Muscle layer of colon (tissue), 2 donors: ENCODE data around the gene DCLK1.

Experiments used
- H3K27ac ChIP-seq: one replicate; pipeline ENCODE4 v1.7.0; 2013; ENCODE audit warnings: low read depth, mild to moderate bottlenecking, low read length, moderate library complexity
- H3K27me3 ChIP-seq, 2 donors: one replicate each; pipeline ENCODE4 v1.7.0; 2013; ENCODE audit warnings: low read length in 2 of 2, mild to moderate bottlenecking in 2 of 2; ENCODE audit not compliant: insufficient read depth in 2 of 2, control insufficient read depth in 1 of 2
- H3K36me3 ChIP-seq: one replicate; pipeline ENCODE4 v1.7.0; 2013; ENCODE audit warnings: mild to moderate bottlenecking, low read length; ENCODE audit not compliant: insufficient read depth
- H3K4me1 ChIP-seq: one replicate; pipeline ENCODE4 v1.7.0; 2013; ENCODE audit warnings: mild to moderate bottlenecking, low read length; ENCODE audit not compliant: insufficient read depth
- H3K4me3 ChIP-seq, 2 donors: one replicate each; pipeline ENCODE4 v1.7.0; 2013; ENCODE audit warnings: low read length in 2 of 2, low read depth in 1 of 2, mild to moderate bottlenecking in 1 of 2, moderate library complexity in 1 of 2
- H3K9ac ChIP-seq: one replicate; pipeline ENCODE4 v1.7.0; 2013; ENCODE audit warnings: low read length
- H3K9me3 ChIP-seq: one replicate; pipeline ENCODE4 v1.7.0; 2013; ENCODE audit warnings: mild to moderate bottlenecking, low read length
- donor health status: abdominal sarcoma.
- donor health status: Adenocarcinoma of cecum.

The DCLK1 gene

GRCh38 chr13:35909091-35909490 lies 222.1 kb downstream of the DCLK1 start:
- H3K4me1 ChIP-seq: no peaks in the 10 kb centered on the region
- no peak overlapping the region for H3K9ac ChIP-seq
- no peaks in the 10 kb centered on the region for H3K9me3 ChIP-seq
- no peaks in the 10 kb centered on the region for H3K36me3 ChIP-seq
- no peaks in the 10 kb centered on the region for H3K27me3 ChIP-seq
- H3K4me3 ChIP-seq: no peak overlapping the region
- H3K27ac ChIP-seq: no peak overlapping the region

GRCh38 chr13:35908226-35908625 lies 223.0 kb downstream of the DCLK1 start:
- H3K4me1 ChIP-seq: no peaks in the 10 kb centered on the region
- no peaks in the 10 kb centered on the region for H3K9me3 ChIP-seq
- no peak overlapping the region for H3K27ac ChIP-seq
- H3K4me3 ChIP-seq: no peak overlapping the region
- H3K9ac ChIP-seq: no peak overlapping the region
- H3K36me3 ChIP-seq: no peaks in the 10 kb centered on the region
- no peaks in the 10 kb centered on the region for H3K27me3 ChIP-seq

GRCh38 chr13:35906636-35907035 lies 224.5 kb downstream of the DCLK1 start:
- Histone ChIP-seq H3K9me3 (no peaks in the 10 kb centered on the region), H3K9ac (no peak overlapping the region), H3K4me1 (no peaks in the 10 kb centered on the region), H3K27ac (no peak overlapping the region), H3K27me3 (no peaks in the 10 kb centered on the region), H3K4me3 (no peak overlapping the region), H3K36me3 (no peaks in the 10 kb centered on the region)

GRCh38 chr13:35903075-35903474 lies 228.1 kb downstream of the DCLK1 start:
- Histone ChIP-seq H3K9me3 (no peaks in the 10 kb centered on the region), H3K9ac (no peak overlapping the region), H3K27ac (no peak overlapping the region), H3K36me3 (no peaks in the 10 kb centered on the region), H3K4me1 (no peaks in the 10 kb centered on the region), H3K27me3 (no peaks in the 10 kb centered on the region), H3K4me3 (no peak overlapping the region)

GRCh38 chr13:35898041-35898440 lies 233.1 kb downstream of the DCLK1 start:
- Histone ChIP-seq H3K4me1 (no peaks in the 10 kb centered on the region), H3K9me3 (no peaks in the 10 kb centered on the region), H3K9ac (no peak overlapping the region), H3K4me3 (no peak overlapping the region), H3K27ac (no peak overlapping the region), H3K36me3 (no peaks in the 10 kb centered on the region), H3K27me3 (no peaks in the 10 kb centered on the region)

- no peak overlapping the region for H3K27ac ChIP-seq
- H3K4me1 ChIP-seq: no peaks in the 10 kb centered on the region
- H3K27me3 ChIP-seq: no peaks in the 10 kb centered on the region
- H3K9me3 ChIP-seq: no peaks in the 10 kb centered on the region
- no peak overlapping the region for H3K9ac ChIP-seq
- H3K4me3 ChIP-seq: no peak overlapping the region
- H3K36me3 ChIP-seq: no peaks in the 10 kb centered on the region
Measured at GRCh38 chr13:35894636-35895035, 236.5 kb downstream of the DCLK1 start.

- no peaks in the 10 kb centered on the region for H3K9me3 ChIP-seq
- no peaks in the 10 kb centered on the region for H3K36me3 ChIP-seq
- H3K9ac ChIP-seq: no peak overlapping the region
- H3K4me1 ChIP-seq: no peaks in the 10 kb centered on the region
- H3K27ac ChIP-seq: no peak overlapping the region
- H3K4me3 ChIP-seq: no peak overlapping the region
- no peaks in the 10 kb centered on the region for H3K27me3 ChIP-seq
Measured at GRCh38 chr13:35892837-35893814, 238.1 kb downstream of the DCLK1 start.

- H3K27ac ChIP-seq: no peak overlapping the region
- no peaks in the 10 kb centered on the region for H3K36me3 ChIP-seq
- H3K4me1 ChIP-seq: no peaks in the 10 kb centered on the region
- no peak overlapping the region for H3K9ac ChIP-seq
- H3K27me3 ChIP-seq: no peaks in the 10 kb centered on the region
- H3K4me3 ChIP-seq: no peak overlapping the region
- no peaks in the 10 kb centered on the region for H3K9me3 ChIP-seq
Measured at GRCh38 chr13:35891507-35892441, 239.4 kb downstream of the DCLK1 start.

- Histone ChIP-seq H3K4me1 (no peaks in the 10 kb centered on the region), H3K27ac (no peak overlapping the region), H3K4me3 (no peak overlapping the region), H3K27me3 (no peaks in the 10 kb centered on the region), H3K9ac (no peak overlapping the region), H3K9me3 (no peaks in the 10 kb centered on the region), H3K36me3 (no peaks in the 10 kb centered on the region)
Measured at GRCh38 chr13:35889560-35889959, 241.6 kb downstream of the DCLK1 start.

GRCh38 chr13:35888981-35889380 lies 242.2 kb downstream of the DCLK1 start:
- Histone ChIP-seq H3K27ac (no peak overlapping the region), H3K4me1 (no peaks in the 10 kb centered on the region), H3K36me3 (no peaks in the 10 kb centered on the region), H3K9me3 (no peaks in the 10 kb centered on the region), H3K27me3 (no peaks in the 10 kb centered on the region), H3K4me3 (no peak overlapping the region), H3K9ac (no peak overlapping the region)

- Histone ChIP-seq H3K27ac (no peak overlapping the region), H3K4me1 (no peaks in the 10 kb centered on the region), H3K9ac (no peak overlapping the region), H3K9me3 (no peaks in the 10 kb centered on the region), H3K36me3 (no peaks in the 10 kb centered on the region), H3K4me3 (no peak overlapping the region), H3K27me3 (no peaks in the 10 kb centered on the region)
Measured at GRCh38 chr13:35888457-35888883, 242.7 kb downstream of the DCLK1 start.
